T-helper 1 cell treated with Interleukin-12 subunit alpha and Interleukin-12 subunit beta and Interleukin-4 antibody, amounts not matched to agents 30 ng/mL and 1 ng/mL, for 36 hours (primary cell): ENCODE data around the gene C1QTNF1. TPM values are rescaled to one million over a fixed set of nuclear protein-coding genes. Genes with fewer than 3 reads are reported as not detected.
"Not testable (repeated sequence)": the region's sequence is repeated elsewhere in the genome, so short reads cannot be mapped to it uniquely, and the experiment has no call there.

Source experiments
- intact Hi-C: fragments of 100-400 bp; cut with micrococcal nuclease; formaldehyde crosslinking; loops from one replicate; pipeline ENCODE4 v1.15.1; 2024
- total RNA-seq: library from RNA; stranded (reverse); gene quantifications from 2 replicates; pipeline ENCODE4 v1.2.3, GENCODE V29; 2022

Gene C1QTNF1
- total RNA-seq, 1 donor from 2014 or later = not detected

DNA sequence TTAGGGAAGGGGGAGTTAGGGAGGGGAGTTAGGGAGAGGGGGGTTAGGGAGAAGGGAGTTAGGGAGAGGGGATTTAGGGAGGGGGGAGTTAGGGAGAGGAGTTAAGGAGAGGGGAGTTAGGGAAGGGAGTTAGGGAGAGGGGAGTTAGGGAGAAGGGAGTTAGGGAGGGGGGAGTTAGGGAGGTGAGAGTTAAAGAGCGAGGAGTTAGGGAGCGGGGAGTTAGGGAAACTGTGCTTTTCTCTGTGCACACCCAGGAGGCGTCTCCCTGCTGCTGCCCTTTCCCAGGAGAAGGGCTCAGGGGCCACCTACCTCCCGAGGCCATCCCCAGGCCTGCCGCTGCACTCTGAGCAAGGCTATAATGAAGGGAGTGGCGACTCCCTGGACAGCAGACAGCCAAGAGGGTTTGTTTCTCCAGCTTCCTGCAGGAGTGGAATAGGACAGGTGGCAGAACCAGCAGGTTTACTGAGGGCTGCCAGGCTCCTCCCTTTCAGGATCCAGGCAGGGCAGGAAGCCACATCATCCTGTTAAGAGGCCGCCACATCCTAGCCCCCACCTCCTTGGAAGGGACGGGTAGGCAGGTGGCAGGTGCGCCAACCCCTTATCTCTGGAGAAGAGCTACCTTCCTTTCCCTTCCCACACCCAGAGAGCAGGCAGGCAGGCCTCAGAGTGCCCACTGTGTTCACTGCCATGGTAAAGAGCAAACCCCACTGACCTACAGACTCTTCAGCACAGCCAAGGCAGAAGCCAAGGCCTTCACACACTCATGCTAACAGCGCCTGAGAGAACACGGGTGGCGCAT is 18.7 kb upstream of the C1QTNF1 start:
- intact Hi-C loops = no loop called here

GRCh38 chr17:79006046-79006445 is 17.9 kb upstream of the C1QTNF1 start:
- intact Hi-C loops = no loop called here

GRCh38 chr17:79006794-79007503 is 17.0 kb upstream of the C1QTNF1 start:
- intact Hi-C loops = no loop called here

DNA sequence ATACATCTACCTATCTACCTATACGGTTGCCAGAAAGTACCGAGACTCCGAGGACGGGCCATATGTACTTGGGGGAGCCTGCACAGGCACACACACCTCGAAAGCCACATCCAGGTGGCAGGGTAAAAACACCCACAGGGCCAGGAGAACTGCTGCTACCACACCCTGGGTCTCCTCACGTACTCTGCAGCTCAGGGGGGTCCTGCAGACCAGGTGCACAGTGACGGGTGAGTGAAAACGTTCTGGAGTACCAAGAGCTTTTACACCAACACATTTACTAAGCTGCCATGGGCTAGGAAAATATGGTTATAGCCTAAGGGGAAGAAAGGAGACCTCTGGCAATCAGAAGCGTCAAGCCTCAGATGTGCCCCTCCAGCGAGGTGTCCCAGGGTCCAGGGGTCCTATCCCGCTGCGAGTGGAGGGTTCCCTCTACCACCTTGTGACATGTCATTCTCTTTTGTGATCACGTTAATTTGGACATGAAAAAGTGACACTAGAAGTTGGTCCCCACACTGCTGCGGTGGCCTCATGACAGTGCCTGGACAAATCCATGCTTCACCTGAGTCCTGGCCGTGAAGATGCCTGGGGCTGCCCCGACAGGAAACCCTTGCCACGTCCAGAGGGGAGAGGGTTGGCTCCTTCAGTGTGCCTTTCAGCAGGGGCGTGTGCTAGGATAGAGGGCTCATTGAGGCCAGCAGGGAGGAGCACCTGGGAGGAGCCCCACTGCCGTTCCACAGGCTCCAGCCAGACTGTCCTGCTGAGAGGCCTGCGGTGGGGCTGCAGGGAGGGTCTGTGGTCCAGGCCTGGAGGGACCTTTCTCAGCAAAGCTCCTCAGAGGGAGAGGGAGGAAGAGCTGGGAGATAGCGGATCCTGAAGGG is 16.2 kb upstream of the C1QTNF1 start:
- intact Hi-C loops = loop anchor here (1.0 to 2.0 kb wide), 2 partner anchors 35 to 67 kb away; partner anchors contain the start of gene ENGASE

- intact Hi-C loops = loop anchor here (1.0 to 2.0 kb wide), 2 partner anchors 33 to 66 kb away; partner anchors contain the start of gene ENGASE
Observed at GRCh38 chr17:79008666-79009387, 15.1 kb upstream of the C1QTNF1 start.

DNA sequence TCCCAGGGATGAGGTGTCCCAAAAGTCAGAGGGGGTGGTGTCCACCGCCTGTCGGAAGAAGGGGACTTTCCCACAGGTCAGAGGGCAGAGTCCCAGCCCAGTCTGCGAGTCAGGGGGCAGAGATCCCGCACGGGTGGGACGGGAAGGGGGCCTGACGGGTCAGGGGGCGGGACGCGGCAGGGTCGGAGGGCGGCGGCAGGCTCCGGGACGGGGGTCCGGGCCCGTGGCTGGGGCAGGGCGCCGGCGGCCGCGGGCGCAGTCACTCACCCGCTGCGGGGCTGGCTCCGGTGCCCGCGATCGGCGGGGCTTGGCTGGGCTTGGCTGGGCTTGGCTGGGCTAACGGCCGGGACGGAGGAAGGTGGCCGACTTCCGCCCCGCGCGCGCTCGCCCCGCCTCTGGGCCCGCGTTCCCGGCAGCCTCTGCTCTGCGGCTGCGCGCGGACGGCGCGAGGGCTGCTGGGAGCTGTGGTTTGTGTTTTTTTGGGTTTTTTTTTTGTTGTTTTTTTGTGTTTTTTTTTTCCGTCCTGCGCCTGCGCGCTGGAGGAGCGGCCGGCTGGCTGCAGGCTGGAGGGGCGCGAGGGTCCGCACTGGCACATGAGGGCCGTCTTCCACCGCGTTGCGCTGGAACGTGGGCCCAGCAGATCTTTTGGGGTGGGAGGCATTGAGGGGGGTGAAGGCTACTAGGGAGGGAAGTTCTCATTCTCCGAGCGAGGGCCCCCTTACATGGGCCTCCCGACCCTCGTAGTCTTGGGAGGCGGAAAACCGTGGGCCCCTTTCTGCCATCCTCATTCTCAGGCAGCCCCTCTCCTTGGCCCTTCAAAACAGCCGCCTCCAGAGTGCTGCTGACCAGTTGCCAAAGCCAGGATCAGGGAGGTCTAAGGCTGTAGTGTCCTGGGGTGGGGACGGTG is 14.3 kb upstream of the C1QTNF1 start, which contains the start of gene CANT1:
Gene CANT1, minus strand, starts transcription at position 368 of the 907 bp plus-strand sequence. CDS start 12,142 bp downstream, outside the sequence.
- intact Hi-C loops = loop anchor here (2.0 kb wide), 1 partner anchor 65 kb away; the partner anchor contains the start of gene ENGASE

GRCh38 chr17:79010304-79010646 is 13.7 kb upstream of the C1QTNF1 start:
- intact Hi-C loops = no loop called here

DNA sequence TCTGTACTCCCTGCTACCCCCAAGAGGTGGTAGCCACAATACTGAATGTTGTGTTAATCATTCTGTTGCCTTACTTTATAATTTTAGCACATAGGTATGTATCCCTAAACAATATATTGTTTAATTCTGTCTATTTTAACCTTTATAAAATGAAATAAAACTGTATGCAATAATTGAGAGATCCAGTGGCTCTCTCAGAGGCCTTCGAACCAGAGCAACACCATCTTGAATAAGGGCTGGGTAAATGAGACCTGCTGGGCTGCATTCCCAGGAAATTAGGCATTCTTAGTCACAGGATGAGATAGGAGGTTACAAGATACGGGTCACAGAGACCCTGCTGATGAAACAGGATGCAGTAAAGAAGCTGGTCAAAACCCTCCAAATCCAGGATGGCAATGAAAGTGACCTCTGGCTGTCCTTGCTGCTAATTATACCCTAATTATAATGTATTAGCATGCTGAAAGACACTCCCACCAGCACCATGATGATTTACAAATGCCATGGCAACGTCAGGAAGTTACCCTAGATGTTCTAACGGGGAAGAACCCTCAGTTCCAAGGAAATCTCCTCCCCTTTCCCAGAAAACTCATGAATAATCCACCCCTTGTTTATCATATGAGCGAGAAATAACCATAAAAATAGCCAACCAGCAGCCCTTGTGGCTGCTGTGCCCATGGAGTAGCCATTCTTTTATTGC is 12.4 kb upstream of the C1QTNF1 start:
- intact Hi-C loops = no loop called here

GRCh38 chr17:79012563-79013134 is 11.3 kb upstream of the C1QTNF1 start:
- intact Hi-C loops = no loop called here

- intact Hi-C loops = no loop called here
Observed at GRCh38 chr17:79014158-79014758, 9.7 kb upstream of the C1QTNF1 start.

DNA sequence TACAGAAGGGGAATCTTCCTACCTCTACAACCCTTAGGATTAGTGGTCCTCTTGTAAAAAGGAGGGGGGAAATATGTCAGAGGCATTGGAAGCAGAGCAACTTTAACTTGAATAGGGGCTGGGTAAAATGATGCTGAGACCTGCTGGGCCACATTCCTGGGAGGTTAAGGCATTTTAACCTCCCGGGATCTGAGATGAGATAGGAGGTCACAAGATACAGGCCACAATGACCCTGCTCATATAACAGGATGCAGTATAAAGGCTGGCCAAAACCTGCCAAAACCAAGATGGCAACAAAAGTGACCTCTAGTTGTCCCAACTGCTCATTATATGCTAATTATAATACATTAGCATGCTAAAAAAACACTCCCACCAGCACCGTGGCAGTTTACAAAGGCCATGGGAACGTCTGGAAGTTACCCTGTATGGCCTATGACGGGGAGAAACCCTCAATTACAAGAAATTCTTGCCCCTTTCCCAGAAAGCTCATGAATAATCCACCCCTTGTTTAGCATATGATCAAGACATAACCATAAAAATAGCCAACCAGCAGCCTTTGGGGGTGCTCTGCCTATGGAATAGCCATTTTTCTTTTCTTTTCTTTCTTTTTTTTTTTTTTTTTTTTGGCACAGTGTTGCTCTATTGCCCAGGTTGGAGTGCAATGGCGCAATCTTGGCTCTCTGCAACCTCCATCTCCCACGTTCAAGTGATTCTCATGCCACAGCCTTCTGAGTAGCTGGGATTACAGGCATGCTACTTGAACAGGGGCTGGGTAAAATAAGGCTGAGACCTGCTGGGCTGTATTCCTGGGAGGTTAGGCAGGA is 6.2 kb upstream of the C1QTNF1 start:
- intact Hi-C loops = no loop called here

GRCh38 chr17:79018370-79018695 is 5.6 kb upstream of the C1QTNF1 start:
- intact Hi-C loops = no loop called here

DNA sequence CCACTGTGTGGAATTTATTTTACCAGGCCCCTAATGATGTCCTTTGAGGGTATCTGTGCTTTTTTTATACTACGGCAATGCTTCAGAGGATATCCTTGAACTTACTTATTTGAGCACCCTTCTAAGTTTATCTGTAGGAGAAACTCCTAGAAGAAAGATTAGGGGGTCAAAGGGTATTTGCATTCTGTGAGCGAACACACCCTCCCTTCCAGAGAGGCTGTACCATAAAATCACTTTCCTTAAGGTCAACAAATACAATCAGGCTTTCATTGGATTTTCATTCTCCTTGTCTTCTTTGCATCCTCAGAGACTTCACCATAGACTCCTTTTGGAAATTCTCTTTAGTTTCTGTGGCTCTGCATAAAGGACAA is 4.7 kb upstream of the C1QTNF1 start:
- intact Hi-C loops = loop anchor here (1.0 kb wide), 3 partner anchors 23 to 372 kb away; no protein-coding TSS in a partner anchor

- intact Hi-C loops = loop anchor here (1.0 kb wide), 3 partner anchors 22 to 371 kb away; no protein-coding TSS in a partner anchor
Observed at GRCh38 chr17:79019632-79020584, 4.1 kb upstream of the C1QTNF1 start.

DNA sequence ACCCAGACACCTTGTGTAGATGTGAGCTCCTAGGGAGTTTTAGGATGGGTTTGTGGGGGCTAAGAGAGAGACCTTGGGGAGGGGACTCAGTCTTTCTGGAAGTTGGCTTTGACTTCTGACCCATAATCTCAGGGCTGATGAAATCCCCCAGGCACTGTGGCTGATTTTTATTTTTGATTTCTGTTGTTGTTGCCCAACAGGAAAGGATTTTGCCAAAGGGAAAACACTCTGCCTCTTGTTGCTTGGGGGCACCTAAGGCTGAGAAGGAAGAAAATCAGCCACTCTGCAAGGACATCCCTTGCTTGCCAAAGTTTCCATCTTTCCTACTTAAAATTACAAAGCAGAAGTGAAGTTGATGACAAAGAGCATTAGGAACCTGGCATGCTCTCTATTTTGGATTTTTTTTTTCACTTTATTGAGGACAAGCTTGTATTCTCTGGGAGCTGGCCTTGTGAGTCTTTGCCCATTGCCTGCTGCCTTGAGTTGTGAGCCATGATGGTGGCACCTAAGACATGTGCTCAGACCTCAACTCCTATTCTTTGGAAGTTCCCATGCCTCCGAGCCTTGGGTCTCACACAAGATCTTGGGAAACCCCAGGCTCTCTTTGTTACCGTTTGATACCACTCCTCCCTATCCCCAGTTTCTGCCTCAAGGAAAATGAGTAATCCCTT is 3.2 kb upstream of the C1QTNF1 start:
- intact Hi-C loops = no loop called here

GRCh38 chr17:79021929-79022328 is 2.0 kb upstream of the C1QTNF1 start:
- intact Hi-C loops = not testable (repeated sequence)
